HG03097 (cell line): ENCODE measurements around the gene ARFRP1.

Experiments used
- ATAC-seq: cut with Tn5 transposase; IDR thresholded peaks from one replicate; pipeline ENCODE4 v1.9.1; 2021; ENCODE audit not compliant: unreplicated experiment, low FRiP score

ARFRP1 gene

GRCh38 chr20:63693083-63693732, 14.6 kb downstream of the ARFRP1 start:
- ATAC-seq: no peak

DNA sequence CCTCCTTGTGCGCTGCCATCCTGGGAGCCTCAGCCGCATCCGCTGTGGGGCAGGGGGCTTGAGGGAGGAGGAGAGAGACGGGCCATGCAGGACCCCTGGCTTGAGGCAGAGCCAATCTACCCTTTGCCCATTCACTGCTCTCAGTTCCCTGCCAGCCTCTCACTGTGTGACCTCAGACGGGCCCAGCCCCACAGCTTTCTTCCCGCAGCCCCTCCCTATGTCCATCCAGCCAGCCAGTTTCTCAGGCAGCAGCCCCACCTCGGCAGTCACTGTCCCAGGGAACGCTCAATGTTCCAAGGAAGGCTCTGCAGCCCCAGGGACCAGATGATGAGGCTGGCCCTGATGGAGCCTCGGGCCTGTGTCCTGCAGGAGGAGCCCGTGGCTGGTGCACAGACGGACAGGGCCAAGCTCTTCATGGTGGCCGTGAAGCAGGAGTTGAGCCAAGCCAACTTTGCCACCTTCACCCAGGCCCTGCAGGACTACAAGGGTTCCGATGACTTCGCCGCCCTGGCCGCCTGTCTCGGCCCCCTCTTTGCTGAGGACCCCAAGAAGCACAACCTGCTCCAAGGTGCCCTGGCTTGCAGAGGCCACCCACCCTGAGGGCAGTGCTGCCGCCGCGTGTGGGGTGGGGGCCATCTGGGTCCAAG, 15.2 kb downstream of the ARFRP1 start:
- ATAC-seq: no peak

DNA sequence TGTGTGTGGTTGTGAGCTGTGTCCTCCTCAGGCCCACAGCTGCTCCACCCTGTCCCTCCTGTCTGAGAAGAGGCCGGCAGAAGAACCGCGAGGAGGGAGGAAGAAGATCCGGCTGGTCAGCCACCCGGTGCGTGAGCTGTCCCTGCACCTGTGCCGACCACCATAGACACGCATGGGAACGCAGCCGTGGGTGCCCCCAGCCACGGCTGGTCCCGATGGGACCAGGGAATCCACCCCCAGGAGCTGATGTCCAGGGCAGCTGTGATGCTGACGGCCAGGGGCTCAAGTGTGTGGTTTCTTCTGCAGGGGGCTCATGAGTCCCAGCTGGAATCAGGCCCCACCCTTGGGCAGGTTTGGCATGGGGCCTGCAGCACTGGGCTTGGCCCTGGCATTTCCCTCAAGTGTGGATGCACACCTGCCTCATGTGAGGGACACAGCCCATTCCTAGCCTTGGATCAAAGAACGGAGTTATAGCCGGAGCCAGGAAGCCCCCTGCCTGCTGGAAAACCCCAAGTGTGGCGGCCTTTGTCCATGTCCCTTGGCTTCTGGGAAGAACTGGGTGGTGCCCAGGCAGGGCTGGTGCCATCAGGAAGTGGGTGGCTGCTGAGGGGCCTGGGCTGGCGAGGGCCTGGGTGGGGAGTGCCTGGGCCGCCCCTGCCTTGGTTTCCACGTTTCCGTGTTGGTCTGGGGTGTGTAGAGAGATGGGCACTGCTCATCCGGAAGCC, 15.9 kb downstream of the ARFRP1 start:
- ATAC-seq: no peak

- ATAC-seq: no peak
These were observed 16.7 kb downstream of the ARFRP1 start for GRCh38 chr20:63690898-63691710.

DNA sequence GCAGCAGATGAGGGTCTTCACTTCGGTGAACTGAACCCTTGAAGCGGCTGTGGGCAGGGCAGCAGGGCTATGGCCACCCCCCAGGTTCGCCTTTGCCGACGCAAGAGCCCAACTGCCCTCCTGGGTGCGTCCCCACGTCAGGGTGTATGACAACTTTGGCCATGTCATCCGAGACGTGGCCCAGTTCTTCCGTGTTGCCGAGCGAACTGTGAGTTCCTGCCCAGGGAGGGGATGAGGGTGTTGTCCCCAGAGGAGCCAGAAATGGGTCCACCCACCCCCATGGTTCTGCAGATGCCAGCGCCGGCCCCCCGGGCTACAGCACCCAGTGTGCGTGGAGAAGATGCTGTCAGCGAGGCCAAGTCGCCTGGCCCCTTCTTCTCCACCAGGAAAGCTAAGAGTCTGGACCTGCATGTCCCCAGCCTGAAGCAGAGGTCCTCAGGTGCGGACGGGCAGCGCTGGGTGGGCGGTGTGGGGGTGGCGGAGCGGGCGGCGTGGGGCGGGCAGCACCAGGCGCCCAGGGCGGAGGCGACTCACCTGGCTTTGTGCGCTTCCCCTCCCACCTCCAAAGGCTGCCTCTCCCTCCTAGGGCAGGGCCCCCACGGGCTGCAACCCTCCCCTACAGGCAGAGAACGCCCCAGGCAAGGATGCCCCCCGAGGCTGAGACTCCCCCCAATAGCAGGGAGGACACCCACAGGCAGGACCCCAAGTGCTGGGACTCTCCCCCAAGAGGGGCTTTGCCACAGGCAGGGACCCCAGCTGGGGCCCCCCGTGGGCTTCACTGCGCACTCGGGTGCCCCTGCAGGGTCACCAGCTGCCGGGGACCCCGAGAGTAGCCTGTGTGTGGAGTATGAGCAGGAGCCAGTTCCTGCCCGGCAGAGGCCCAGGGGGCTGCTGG, 17.5 kb downstream of the ARFRP1 start:
- ATAC-seq: no peak

DNA sequence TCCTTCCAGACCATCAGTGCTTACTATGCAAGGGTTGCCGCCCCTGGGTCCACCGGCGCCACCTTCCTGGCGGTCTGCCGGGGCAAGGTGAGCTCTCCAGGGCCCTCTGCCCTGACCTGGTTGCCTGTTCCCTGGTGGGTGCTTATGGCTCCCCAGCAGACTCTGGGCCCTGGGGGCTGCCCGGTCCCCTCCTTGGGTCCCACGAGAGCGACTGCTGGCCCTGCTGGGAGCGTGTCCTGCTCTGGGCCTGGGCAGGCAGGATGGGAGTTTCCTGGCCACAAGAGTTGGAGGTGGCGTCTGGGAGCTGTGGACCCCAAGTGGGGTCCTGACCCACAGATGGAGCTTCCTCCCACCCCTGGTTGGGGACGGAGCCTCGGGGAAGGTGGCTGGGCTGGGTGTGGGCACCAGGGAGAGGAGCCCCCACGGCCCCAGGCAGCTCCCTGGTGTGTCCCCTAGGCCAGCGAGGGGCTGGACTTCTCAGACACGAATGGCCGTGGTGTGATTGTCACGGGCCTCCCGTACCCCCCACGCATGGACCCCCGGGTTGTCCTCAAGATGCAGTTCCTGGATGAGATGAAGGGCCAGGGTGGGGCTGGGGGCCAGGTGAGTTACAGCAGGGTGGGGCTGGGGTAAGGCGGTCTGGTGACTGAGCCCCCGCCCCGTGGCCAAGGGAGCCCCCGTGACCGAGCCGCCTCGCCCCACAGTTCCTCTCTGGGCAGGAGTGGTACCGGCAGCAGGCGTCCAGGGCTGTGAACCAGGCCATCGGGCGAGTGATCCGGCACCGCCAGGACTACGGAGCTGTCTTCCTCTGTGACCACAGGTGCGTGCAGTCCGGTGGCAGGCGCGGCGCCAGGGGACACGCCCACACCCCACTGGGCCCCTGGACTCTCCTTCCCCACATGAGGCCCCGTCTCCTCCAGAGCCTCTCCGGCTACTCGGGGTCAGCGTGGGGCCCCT, 18.5 kb downstream of the ARFRP1 start:
- no peak for ATAC-seq

DNA sequence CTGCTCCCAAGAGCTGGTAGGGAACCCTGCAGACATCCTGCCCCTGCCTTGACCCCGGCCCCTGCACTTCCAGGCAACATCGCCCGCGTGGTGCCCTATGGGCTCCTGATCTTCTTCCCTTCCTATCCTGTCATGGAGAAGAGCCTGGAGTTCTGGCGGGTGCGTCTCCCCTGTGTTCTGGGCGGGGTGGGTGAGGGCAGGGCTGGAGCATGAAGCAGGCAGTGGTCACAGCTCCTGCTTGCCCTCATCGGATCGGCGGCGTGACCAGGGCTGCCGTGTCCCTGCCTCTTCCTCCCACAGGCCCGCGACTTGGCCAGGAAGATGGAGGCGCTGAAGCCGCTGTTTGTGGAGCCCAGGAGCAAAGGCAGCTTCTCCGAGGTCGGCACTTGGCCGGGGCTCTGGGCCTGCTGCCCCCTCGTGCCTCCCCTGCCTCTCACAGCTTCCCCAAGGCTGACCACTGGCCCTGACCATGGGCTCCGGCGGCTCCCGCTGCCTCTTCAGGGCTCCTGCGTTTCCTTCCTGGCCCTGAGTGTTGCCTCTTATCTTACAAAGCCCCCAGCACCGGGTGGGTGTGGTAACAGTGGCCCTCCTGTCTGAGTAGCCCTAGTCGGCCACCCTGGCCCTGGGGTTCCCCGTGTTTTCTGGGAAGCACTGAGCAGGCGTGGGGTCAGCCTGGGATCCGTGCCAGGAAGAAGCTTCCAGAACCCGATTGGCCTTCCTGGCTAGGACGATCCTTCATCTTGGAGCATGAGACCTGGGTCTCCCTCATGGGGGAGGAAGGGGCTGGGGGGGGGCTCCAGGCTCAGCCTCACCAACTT, 19.3 kb downstream of the ARFRP1 start:
- ATAC-seq: no peak

GRCh38 chr20:63687419-63688178, 20.2 kb downstream of the ARFRP1 start:
- no peak for ATAC-seq

- no peak for ATAC-seq
These were observed 21.1 kb downstream of the ARFRP1 start for GRCh38 chr20:63686492-63687321.

- no peak for ATAC-seq
These were observed 21.7 kb downstream of the ARFRP1 start for GRCh38 chr20:63686094-63686491.

- no peak for ATAC-seq
These were observed 22.3 kb downstream of the ARFRP1 start for GRCh38 chr20:63685269-63686026.

- ATAC-seq: no peak
These were observed 25.2 kb downstream of the ARFRP1 start for GRCh38 chr20:63682384-63683139.

- no peak for ATAC-seq
These were observed 26.1 kb downstream of the ARFRP1 start for GRCh38 chr20:63681609-63682142.

- ATAC-seq: no peak
These were observed 26.7 kb downstream of the ARFRP1 start for GRCh38 chr20:63680857-63681608.
